HL-60 (cell line): Measurements from ENCODE around the gene RBFOX1.

Experiments used
- GABPA ChIP-seq: IDR thresholded peaks from 2 replicates; pipeline ENCODE4 v1.6.1; 2012; ENCODE audit warnings: low read depth
- POLR2AphosphoS5 ChIP-seq: IDR thresholded peaks from 2 replicates; pipeline ENCODE4 v1.6.1; 2012; ENCODE audit warnings: low read depth
- TF ChIP-seq, protein P1 (sequence below): IDR thresholded peaks from one replicate; pipeline ENCODE4 v1.5.1; 2011; ENCODE audit warnings: low read length, control low read depth, inconsistent platforms; ENCODE audit not compliant: insufficient read depth

GRCh38 chr16:7501868-7502267 is 169.2 kb downstream of the RBFOX1 start:
- TF ChIP-seq, protein P1, sequence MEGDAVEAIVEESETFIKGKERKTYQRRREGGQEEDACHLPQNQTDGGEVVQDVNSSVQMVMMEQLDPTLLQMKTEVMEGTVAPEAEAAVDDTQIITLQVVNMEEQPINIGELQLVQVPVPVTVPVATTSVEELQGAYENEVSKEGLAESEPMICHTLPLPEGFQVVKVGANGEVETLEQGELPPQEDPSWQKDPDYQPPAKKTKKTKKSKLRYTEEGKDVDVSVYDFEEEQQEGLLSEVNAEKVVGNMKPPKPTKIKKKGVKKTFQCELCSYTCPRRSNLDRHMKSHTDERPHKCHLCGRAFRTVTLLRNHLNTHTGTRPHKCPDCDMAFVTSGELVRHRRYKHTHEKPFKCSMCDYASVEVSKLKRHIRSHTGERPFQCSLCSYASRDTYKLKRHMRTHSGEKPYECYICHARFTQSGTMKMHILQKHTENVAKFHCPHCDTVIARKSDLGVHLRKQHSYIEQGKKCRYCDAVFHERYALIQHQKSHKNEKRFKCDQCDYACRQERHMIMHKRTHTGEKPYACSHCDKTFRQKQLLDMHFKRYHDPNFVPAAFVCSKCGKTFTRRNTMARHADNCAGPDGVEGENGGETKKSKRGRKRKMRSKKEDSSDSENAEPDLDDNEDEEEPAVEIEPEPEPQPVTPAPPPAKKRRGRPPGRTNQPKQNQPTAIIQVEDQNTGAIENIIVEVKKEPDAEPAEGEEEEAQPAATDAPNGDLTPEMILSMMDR, result no peak
- no peak for TF ChIP-seq POLR2AphosphoS5
- no peak for TF ChIP-seq GABPA
